Peyer's patch (tissue), 4 donors: Measurements from ENCODE around the gene FOXC2. TPM values are rescaled to one million over a fixed set of nuclear protein-coding genes. Genes with fewer than 3 reads are reported as not detected.
A peak's percentile ranks its signal among the peaks of the same experiment; 100 is the strongest.

Experiments
- DNase-seq, 3 donors: peaks; one replicate each; pipeline ENCODE4 v3.0.0-alpha.2; 2017 to 2019
- H3K27ac ChIP-seq, 4 donors: fragments of 200-600 bp; sonication (generic); one replicate each; pipeline ENCODE4 v1.5.1; 2016 to 2019
- H3K27me3 ChIP-seq, 2 donors: fragments of 200-600 bp; sonication (generic); one replicate each; pipeline ENCODE4 v1.5.1; 2019
- H3K36me3 ChIP-seq, 3 donors: fragments of 200-600 bp; sonication (generic); one replicate each; pipeline ENCODE4 v1.5.1; 2016 to 2019
- H3K4me1 ChIP-seq, 4 donors: fragments of 200-600 bp; sonication (generic); one replicate each; pipeline ENCODE4 v1.5.1; 2016 to 2019
- H3K4me3 ChIP-seq, 4 donors: fragments of 200-600 bp; sonication (generic); 1 replicate in 3 of 4; 2 replicates in 1 of 4; pipeline ENCODE4 v1.5.1; 2016 to 2019; ENCODE audit warnings: mild to moderate bottlenecking in 1 of 4
- H3K9me3 ChIP-seq, 4 donors: fragments of 200-600 bp; sonication (generic); one replicate each; pipeline ENCODE4 v1.5.1; 2016 to 2019; ENCODE audit warnings: mild to moderate bottlenecking in 1 of 4
- CTCF ChIP-seq, 6 experiments: fragments of 450-650 bp in 4 of 6; fragments of 200-600 bp in 2 of 6; sonication (generic) in 1 of 6; IDR thresholded peaks; one replicate each; pipeline ENCODE4 v1.5.1; 2017 to 2019; ENCODE audit warnings: antibody characterized with exemption in 6 of 6, mild to moderate bottlenecking in 3 of 6, moderate library complexity in 1 of 6
- POLR2A ChIP-seq, 2 donors: fragments of 450-650 bp; IDR thresholded peaks; one replicate each; pipeline ENCODE4 v1.5.1; 2017; ENCODE audit warnings: antibody characterized with exemption in 2 of 2, mild to moderate bottlenecking in 2 of 2, moderate library complexity in 2 of 2
- total RNA-seq, 4 donors: library from RNA; depleted of rRNA; stranded (reverse); fragments of >200 nt; gene quantifications; one replicate each; pipeline ENCODE4 v1.1.0, GENCODE V29; 2016

FOXC2 gene
- total RNA-seq, 4 donors from 2014 or later, result 0.40 to 1.5 TPM; not detected in 2

- Histone ChIP-seq H3K4me3 (no peak overlapping the region), H3K36me3 (no peaks in the 10 kb centered on the region), H3K27me3 (peaks cover 0 to 54% of the 10 kb centered on the region in 2 donors), H3K27ac (no peak overlapping the region), H3K9me3 (no peaks in the 10 kb centered on the region), H3K4me1 (peaks cover 0 to 22% (median 10%) of the 10 kb centered on the region in 4 donors)
- no peak for DNase-seq
- TF ChIP-seq CTCF (IDR thresholded peaks at IDR 0.05) (no peak), POLR2A (IDR thresholded peaks at IDR 0.05) (no peak)
Observed at GRCh38 chr16:86565644-86566511, 751 bp upstream of the FOXC2 start.

- peaks cover 0 to 66% of the 10 kb centered on the region in 2 donors for H3K27me3 ChIP-seq
- no peaks in the 10 kb centered on the region for H3K9me3 ChIP-seq
- H3K27ac ChIP-seq, result peak overlapping the region in 2 of 4 donors; percentile 35 to 48
- H3K36me3 ChIP-seq, result no peaks in the 10 kb centered on the region
- peak overlapping the region in 3 of 4 donors; percentile 18 to 42 (median 40) for H3K4me3 ChIP-seq
- TF ChIP-seq CTCF (IDR thresholded peaks at IDR 0.05) (no peak), POLR2A (IDR thresholded peaks at IDR 0.05) (no peak)
- DNase-seq, result no peak
- H3K4me1 ChIP-seq, result peaks cover 0 to 22% (median 10%) of the 10 kb centered on the region in 4 donors
Observed at GRCh38 chr16:86566966-86567700, 504 bp downstream of the FOXC2 start.

GRCh38 chr16:86567701-86568581 lies 1.3 kb downstream of the FOXC2 start:
- no peaks in the 10 kb centered on the region for H3K36me3 ChIP-seq
- no peak for TF ChIP-seq CTCF (IDR thresholded peaks at IDR 0.05)
- no peak for TF ChIP-seq POLR2A (IDR thresholded peaks at IDR 0.05)
- DNase-seq, result no peak
- H3K9me3 ChIP-seq, result no peaks in the 10 kb centered on the region
- peaks cover 0 to 67% of the 10 kb centered on the region in 2 donors for H3K27me3 ChIP-seq
- H3K4me3 ChIP-seq, result peak overlapping the region in 2 of 4 donors; percentile 19 to 40
- peaks cover 0 to 22% (median 10%) of the 10 kb centered on the region in 4 donors for H3K4me1 ChIP-seq
- peak overlapping the region in 2 of 4 donors; percentile 35 to 48 for H3K27ac ChIP-seq

- H3K36me3 ChIP-seq, result no peaks in the 10 kb centered on the region
- H3K27ac ChIP-seq, result no peak overlapping the region
- H3K4me3 ChIP-seq, result peak overlapping the region in 1 of 4 donors; percentile 2
- H3K4me1 ChIP-seq, result peaks cover 0 to 15% (median 6%) of the 10 kb centered on the region in 4 donors
- DNase-seq, result no peak
- TF ChIP-seq POLR2A (IDR thresholded peaks at IDR 0.05) (no peak), CTCF (IDR thresholded peaks at IDR 0.05) (no peak)
- peaks cover 0 to 67% of the 10 kb centered on the region in 2 donors for H3K27me3 ChIP-seq
- no peaks in the 10 kb centered on the region for H3K9me3 ChIP-seq
Observed at GRCh38 chr16:86568677-86569623, 2.3 kb downstream of the FOXC2 start.
